ENCODE data around the gene CDT1. TPM values are rescaled to one million over a fixed set of nuclear protein-coding genes. Genes with fewer than 3 reads are reported as not detected.
"Not testable (repeated sequence)": the region's sequence is repeated elsewhere in the genome, so short reads cannot be mapped to it uniquely, and the experiment has no call there.

CDT1 gene
- total and polyA plus RNA-seq, 10 donors = 1.00 to 17.2 (median 3.6) TPM

- 55 to 66% (median 62%) methylated on average over 19 to 30 of the region's 30 CpGs for WGBS, 5 donors
- DNase-seq = no peak
- peaks cover 76 to 99% (median 90%) of the 10 kb centered on the region in 6 donors for H3K4me1 ChIP-seq
- no peaks in the 10 kb centered on the region for H3K27me3 ChIP-seq (replicated peaks in 1 of 7)
- H3K4me3 ChIP-seq = peak overlapping the region in 2 of 8 donors; percentile 19 to 29
- H3K9me3 ChIP-seq = no peaks in the 10 kb centered on the region
- peaks cover 0 to 12% (median 0%) of the 10 kb centered on the region in 6 donors for H3K36me3 ChIP-seq
- no peak for TF ChIP-seq POLR2A (IDR thresholded peaks at IDR 0.05)
- no peak for TF ChIP-seq CTCF (IDR thresholded peaks at IDR 0.05 in 8 of 11, conservative IDR thresholded peaks at IDR 0.05 in 3 of 11)
- peak in 1 of 3 donors; percentile 22 for TF ChIP-seq POLR2AphosphoS5 (IDR thresholded peaks at IDR 0.05)
- peak overlapping the region in 7 of 8 donors; percentile 11 to 80 (median 70) for H3K27ac ChIP-seq
- intact Hi-C loops (cut with DNase I; ENCODE audit: low total_unique reads) = no loop called here
These were observed 33.8 kb upstream of the CDT1 start for GRCh38 chr16:88769617-88770460.

- Histone ChIP-seq H3K4me1 (peaks cover 73 to 98% (median 91%) of the 10 kb centered on the region in 6 donors), H3K4me3 (peak overlapping the region in 2 of 8 donors; percentile 19 to 29), H3K36me3 (peaks cover 0 to 17% (median 0%) of the 10 kb centered on the region in 6 donors), H3K27me3 (replicated peaks in 1 of 7) (no peaks in the 10 kb centered on the region), H3K9me3 (no peaks in the 10 kb centered on the region), H3K27ac (peak overlapping the region; percentile 11 to 80 (median 70))
- peak; percentile 88 for DNase-seq
- no peak for TF ChIP-seq CTCF (IDR thresholded peaks at IDR 0.05 in 8 of 11, conservative IDR thresholded peaks at IDR 0.05 in 3 of 11)
- TF ChIP-seq POLR2A (IDR thresholded peaks at IDR 0.05) = peak in 1 of 3 donors; percentile 21
- peak; percentile 66 to 76 (median 72) for TF ChIP-seq POLR2AphosphoS5 (IDR thresholded peaks at IDR 0.05)
- intact Hi-C loops (cut with DNase I; ENCODE audit: low total_unique reads) = no loop called here
- WGBS, 5 donors = 0 to 43% (median 36%) methylated on average over 1 to 41 of the region's 41 CpGs
These were observed 32.9 kb upstream of the CDT1 start for GRCh38 chr16:88770461-88771293.

GRCh38 chr16:88771294-88771772, 32.3 kb upstream of the CDT1 start:
- TF ChIP-seq CTCF (IDR thresholded peaks at IDR 0.05 in 8 of 11, conservative IDR thresholded peaks at IDR 0.05 in 3 of 11) (no peak), POLR2A (IDR thresholded peaks at IDR 0.05) (no peak), POLR2AphosphoS5 (IDR thresholded peaks at IDR 0.05) (no peak)

GRCh38 chr16:88771781-88772180, 31.8 kb upstream of the CDT1 start:
- intact Hi-C loops (cut with DNase I; ENCODE audit: low total_unique reads); H3K9me3 ChIP-seq; H3K27me3 ChIP-seq (replicated peaks in 1 of 7); DNase-seq; H3K4me3 ChIP-seq: not testable (repeated sequence)
- peak overlapping the region in 5 of 8 donors; percentile 9 to 80 (median 63) for H3K27ac ChIP-seq
- H3K4me1 ChIP-seq = peaks cover 62 to 95% (median 83%) of the 10 kb centered on the region in 6 donors
- whole genome bisulfite sequencing, 5 donors = 78 to 90% (median 84%) methylated on average over 8 to 18 of the region's 23 CpGs
- peaks cover 0 to 22% (median 0%) of the 10 kb centered on the region in 6 donors for H3K36me3 ChIP-seq

More at GRCh38 chr16:88771294-88771772, 32.3 kb upstream of the CDT1 start:
- Histone ChIP-seq H3K4me1 (peaks cover 67 to 95% (median 85%) of the 10 kb centered on the region in 6 donors), H3K36me3 (peaks cover 0 to 18% (median 0%) of the 10 kb centered on the region in 6 donors), H3K9me3 (no peaks in the 10 kb centered on the region), H3K27ac (peak overlapping the region in 7 of 8 donors; percentile 11 to 80 (median 70)), H3K27me3 (replicated peaks in 1 of 7) (no peaks in the 10 kb centered on the region), H3K4me3 (peak overlapping the region in 2 of 8 donors; percentile 19 to 29)
- WGBS, 5 donors = 53 to 77% (median 68%) methylated on average over 14 to 19 of the region's 19 CpGs
- intact Hi-C loops (cut with DNase I; ENCODE audit: low total_unique reads) = no loop called here
- no peak for DNase-seq

All from spleen (tissue), 11 donors.